HEK293T (cell line): ENCODE data around the gene CTNNA2.

Source experiments
- ARNT ChIP-seq: fragments of 450-650 bp; IDR thresholded peaks from 2 replicates; pipeline ENCODE4 v1.6.1; 2017; ENCODE audit warnings: mild to moderate bottlenecking
- BHLHE40 ChIP-seq: fragments of 450-650 bp; IDR thresholded peaks from 2 replicates; pipeline ENCODE4 v1.6.1; 2016; ENCODE audit warnings: mild to moderate bottlenecking, moderate library complexity, borderline replicate concordance
- FOXM1 ChIP-seq: fragments of 450-650 bp; IDR thresholded peaks from 2 replicates; pipeline ENCODE4 v1.6.1; 2017; ENCODE audit warnings: mild to moderate bottlenecking, borderline replicate concordance
- L3MBTL2 ChIP-seq: fragments of 450-650 bp; conservative IDR thresholded peaks from 2 replicates; pipeline ENCODE4 v1.6.1; 2016; ENCODE audit warnings: mild to moderate bottlenecking
- SP1 ChIP-seq: fragments of 450-650 bp; IDR thresholded peaks from 2 replicates; pipeline ENCODE4 v1.6.1; 2017
- TARDBP ChIP-seq: fragments of 450-650 bp; IDR thresholded peaks from 2 replicates; pipeline ENCODE4 v1.6.1; 2016
- ZNF384 ChIP-seq: fragments of 450-650 bp; IDR thresholded peaks from 2 replicates; pipeline ENCODE4 v1.6.1; 2016

DNA sequence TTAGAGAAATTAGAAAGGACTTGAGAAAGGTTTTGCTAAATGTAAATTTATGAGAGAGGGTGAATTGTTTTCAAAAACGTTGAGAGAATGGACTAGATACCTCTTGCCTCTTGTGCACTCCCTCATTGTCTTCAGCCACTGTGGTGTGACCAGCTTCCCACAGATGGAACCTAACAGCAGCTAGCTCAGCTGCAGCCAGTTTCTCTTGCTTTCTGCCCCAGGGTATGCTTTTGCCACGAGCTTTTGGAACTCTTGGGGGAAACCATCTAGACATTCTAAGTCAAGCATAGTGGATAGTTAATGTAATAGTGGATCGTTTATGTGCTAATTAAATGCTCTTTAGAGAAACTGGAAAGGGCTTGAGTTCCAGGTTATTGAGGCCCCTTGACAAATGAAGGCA is 288.2 kb downstream of the CTNNA2 start:
- TF ChIP-seq TARDBP = no peak
- TF ChIP-seq ZNF384 = no peak
- TF ChIP-seq FOXM1 = no peak
- no peak for TF ChIP-seq BHLHE40
- TF ChIP-seq ARNT = no peak
- TF ChIP-seq L3MBTL2 = no peak
- no peak for TF ChIP-seq SP1
